Vagina (tissue), 2 donors: Measurements from ENCODE around the gene CD300LD.

Source experiments
- CTCF ChIP-seq, 3 experiments: fragments of 450-650 bp in 2 of 3; fragments of 200-600 bp in 1 of 3; sonication (generic) in 1 of 3; IDR thresholded peaks; one replicate each; pipeline ENCODE4 v1.5.1; 2017 to 2019; ENCODE audit warnings: antibody characterized with exemption in 3 of 3, mild to moderate bottlenecking in 2 of 3, moderate library complexity in 2 of 3
- POLR2A ChIP-seq, 2 donors: fragments of 450-650 bp; IDR thresholded peaks; one replicate each; pipeline ENCODE4 v1.6.1; 2017; ENCODE audit warnings: antibody characterized with exemption in 2 of 2, mild to moderate bottlenecking in 2 of 2, moderate library complexity in 2 of 2

GRCh38 chr17:74566132-74566753 is 25.8 kb downstream of the CD300LD start:
- TF ChIP-seq CTCF (IDR thresholded peaks at IDR 0.05) (peak in 2 of 3 experiments; percentile 17 to 33), POLR2A (IDR thresholded peaks at IDR 0.05) (no peak)
